Astrocyte of the spinal cord (primary cell): ENCODE measurements around the gene PTN.

ENCODE experiments used
- DNase-seq: peaks from one replicate; pipeline ENCODE4 v3.0.0; 2011; ENCODE audit warnings: low read depth, low spot score
- H3K4me3 ChIP-seq: 2 replicates; pipeline ENCODE4 v1.5.1; 2011; ENCODE audit warnings: low read depth, mild to moderate bottlenecking, low read length, moderate library complexity
- in situ Hi-C: cut with HindIII; loops from 2 replicates; pipeline ENCODE4 v1.10.0; 2017; ENCODE audit warnings: low sequenced_read_pairs
- TF ChIP-seq, protein P1 (sequence below): IDR thresholded peaks from 2 replicates; pipeline ENCODE4 v1.5.1; 2012; ENCODE audit warnings: low read depth, mild to moderate bottlenecking, low read length, inconsistent platforms

PTN gene

DNA sequence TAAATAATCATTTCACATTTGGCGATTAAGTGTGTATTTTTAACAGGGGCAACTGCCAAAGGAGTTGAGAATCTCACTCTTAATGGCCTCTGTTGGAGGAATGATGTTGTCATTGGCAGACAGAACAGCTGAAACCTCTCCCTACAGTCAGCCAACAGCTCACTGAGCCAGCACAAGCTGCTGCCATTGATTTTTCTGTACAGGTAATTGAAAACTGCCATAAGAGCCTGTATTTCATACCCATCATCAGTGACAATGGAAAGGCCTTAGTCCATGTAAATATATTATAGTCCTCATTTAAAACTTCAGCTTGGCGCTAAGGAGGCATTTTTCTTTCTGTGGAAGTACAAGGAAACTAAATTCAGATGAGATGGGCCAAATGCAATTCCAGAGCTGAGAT lies 28.1 kb upstream of the PTN start:
- in situ Hi-C loops: no loop called here
- no peak overlapping the region for H3K4me3 ChIP-seq
- DNase-seq: no peak
- TF ChIP-seq, protein P1, sequence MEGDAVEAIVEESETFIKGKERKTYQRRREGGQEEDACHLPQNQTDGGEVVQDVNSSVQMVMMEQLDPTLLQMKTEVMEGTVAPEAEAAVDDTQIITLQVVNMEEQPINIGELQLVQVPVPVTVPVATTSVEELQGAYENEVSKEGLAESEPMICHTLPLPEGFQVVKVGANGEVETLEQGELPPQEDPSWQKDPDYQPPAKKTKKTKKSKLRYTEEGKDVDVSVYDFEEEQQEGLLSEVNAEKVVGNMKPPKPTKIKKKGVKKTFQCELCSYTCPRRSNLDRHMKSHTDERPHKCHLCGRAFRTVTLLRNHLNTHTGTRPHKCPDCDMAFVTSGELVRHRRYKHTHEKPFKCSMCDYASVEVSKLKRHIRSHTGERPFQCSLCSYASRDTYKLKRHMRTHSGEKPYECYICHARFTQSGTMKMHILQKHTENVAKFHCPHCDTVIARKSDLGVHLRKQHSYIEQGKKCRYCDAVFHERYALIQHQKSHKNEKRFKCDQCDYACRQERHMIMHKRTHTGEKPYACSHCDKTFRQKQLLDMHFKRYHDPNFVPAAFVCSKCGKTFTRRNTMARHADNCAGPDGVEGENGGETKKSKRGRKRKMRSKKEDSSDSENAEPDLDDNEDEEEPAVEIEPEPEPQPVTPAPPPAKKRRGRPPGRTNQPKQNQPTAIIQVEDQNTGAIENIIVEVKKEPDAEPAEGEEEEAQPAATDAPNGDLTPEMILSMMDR: no peak

DNA sequence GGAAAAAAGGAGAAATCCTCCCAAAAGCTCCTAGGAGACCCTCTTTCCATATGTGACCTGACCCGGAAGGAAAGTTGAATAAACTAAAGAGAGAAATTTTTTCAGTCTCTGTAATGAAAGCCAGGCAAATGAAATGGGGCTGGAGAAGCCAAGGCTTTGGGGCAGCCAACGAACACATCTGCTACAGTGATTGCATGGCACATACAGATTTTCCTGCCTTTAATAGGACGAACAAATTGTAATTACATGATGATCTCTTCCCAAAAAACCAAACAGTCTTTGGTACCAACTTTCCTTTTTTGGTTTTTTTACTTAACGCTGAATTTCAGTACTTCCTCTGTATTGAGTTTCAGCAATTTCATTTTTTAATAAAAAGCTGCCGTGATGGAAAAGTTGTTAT lies 23.5 kb upstream of the PTN start:
- no peak overlapping the region for H3K4me3 ChIP-seq
- TF ChIP-seq, protein P1: no peak
- no peak for DNase-seq
- in situ Hi-C loops: no loop called here

DNA sequence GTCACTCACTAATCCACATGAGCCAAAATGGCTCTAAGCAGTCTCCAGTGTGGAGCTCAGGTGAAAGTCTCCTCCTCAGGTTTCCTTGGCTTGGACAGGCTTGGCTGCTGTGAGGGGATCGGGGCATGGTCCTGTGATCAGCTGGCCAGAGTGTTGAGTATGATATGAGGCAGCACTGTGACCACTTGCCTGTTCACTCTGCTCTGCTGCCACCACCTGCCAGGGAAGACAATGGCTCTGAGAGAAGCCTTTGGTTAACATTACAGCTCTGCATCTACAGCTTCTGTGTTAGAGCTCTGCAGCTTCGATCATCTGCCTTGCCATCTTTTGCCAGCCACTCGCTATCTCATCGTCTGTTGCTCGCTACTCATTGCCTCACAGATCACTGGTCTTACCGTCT lies 20.1 kb upstream of the PTN start:
- in situ Hi-C loops: no loop called here
- no peak overlapping the region for H3K4me3 ChIP-seq
- DNase-seq: no peak
- TF ChIP-seq, protein P1: no peak

DNA sequence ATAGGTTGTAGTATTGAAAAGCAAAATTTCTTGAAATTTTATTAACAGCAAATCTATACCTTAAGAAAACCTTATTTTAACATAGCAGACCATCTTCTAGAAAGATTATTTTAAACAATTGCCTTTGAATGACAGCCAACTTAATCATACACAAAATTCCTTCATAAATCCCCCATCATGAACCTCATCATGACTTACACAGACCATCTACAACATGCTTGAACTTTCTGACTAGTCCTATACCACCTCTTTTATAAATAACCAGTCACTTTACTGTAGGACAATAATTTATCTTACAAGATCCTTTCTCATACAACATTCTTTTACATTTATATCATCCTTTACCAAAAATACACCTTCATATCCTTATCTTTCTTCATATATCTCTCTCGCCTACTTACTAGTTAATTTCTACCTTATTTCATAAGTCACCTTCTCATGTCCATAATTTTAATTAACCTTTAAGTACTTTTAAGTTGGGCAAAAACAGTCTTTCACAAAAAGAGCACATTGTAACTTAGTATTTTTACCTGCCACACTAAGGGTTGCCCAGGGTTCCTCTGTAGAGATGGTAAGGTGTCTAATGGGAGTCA lies 16.6 kb upstream of the PTN start:
- peak; percentile 39 for DNase-seq
- TF ChIP-seq, protein P1: no peak
- H3K4me3 ChIP-seq: no peak overlapping the region
- in situ Hi-C loops: no loop called here

DNA sequence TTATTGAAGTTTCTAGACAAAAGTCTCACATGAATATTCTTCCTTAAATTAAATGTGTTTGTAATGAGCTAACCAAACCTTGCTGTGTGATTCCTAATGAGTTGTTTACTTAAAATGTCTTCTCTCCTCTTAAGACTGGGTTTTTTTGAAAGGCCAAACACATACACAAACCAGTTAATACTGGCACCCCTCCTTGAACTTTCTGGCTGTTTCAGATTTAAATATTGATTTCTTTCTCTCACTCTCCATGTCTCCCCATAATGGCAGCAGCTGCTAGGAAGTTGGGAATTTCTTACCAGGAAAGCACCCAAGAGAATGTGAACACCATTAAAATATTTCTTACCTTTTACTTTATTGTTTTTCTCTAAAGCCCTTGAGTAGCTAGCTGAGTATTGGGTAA lies 11.4 kb upstream of the PTN start:
- no peak overlapping the region for H3K4me3 ChIP-seq
- in situ Hi-C loops: no loop called here
- TF ChIP-seq, protein P1: no peak
- DNase-seq: no peak

DNA sequence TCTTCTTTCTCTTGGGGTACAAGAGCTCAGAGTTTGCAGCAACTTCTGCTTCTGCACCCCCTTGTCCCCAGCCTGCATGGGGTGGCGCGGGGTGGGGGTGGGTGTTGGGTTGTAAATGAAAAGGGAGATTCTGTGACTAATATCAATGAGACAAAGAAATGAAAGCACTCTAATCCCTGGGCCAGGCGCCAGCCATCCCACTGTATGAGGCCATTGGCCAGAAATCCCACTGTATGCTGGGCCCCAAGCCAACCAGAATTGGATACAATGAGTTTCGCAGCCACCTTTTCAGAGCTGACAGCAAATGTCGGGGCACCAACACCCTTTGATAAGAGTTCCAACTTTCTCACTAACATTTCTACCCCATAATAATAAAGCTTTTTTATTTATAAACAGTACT lies 10.9 kb upstream of the PTN start:
- peak; percentile 72 for DNase-seq
- TF ChIP-seq, protein P1: no peak
- in situ Hi-C loops: no loop called here
- no peak overlapping the region for H3K4me3 ChIP-seq

DNA sequence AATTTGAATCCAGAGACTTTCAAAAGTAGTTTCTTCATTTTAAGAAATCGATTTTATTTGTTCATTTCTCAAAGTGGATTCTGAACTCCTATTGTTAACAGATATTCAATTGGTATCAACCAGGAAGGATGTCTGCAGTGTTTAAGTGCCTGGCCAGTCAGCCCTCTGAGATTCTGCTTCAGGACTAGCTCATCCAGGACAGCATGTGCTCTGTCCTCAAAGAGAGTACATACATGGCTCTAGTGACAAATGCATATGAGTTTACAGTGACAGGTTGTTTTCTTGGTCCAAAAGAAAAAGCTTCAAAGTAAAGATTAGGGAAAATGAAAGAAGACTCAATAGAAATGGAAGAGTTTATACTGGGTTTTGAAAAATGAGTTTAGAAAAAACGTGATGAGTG lies 8.4 kb upstream of the PTN start:
- DNase-seq: no peak
- in situ Hi-C loops: no loop called here
- H3K4me3 ChIP-seq: no peak overlapping the region
- TF ChIP-seq, protein P1: no peak
